MM.1S (cell line): ENCODE data around the gene KDM2A.

Experiments used
- DNase-seq: peaks from one replicate; pipeline ENCODE4 v3.0.0-alpha.2; 2015
- H2AFZ ChIP-seq: fragments of 300-600 bp; sonication (generic); 2 replicates; pipeline ENCODE4 v1.6.0; 2016; ENCODE audit warnings: antibody characterized with exemption, low read length
- H3F3A ChIP-seq: fragments of 300-600 bp; sonication (generic); 2 replicates; pipeline ENCODE4 v1.6.1; 2016; ENCODE audit warnings: mild to moderate bottlenecking, antibody characterized with exemption, low read length, moderate library complexity, mixed read lengths; ENCODE audit not compliant: insufficient read depth
- H3K27ac ChIP-seq: fragments of 300-600 bp; sonication (generic); 2 replicates; pipeline ENCODE4 v1.5.1; 2016; ENCODE audit warnings: mild to moderate bottlenecking, low read length
- H3K27me3 ChIP-seq: fragments of 300-600 bp; sonication (generic); replicated peaks from 2 replicates; pipeline ENCODE4 v1.6.0; 2016; ENCODE audit warnings: low read length; ENCODE audit not compliant: insufficient read depth
- H3K36me3 ChIP-seq: fragments of 300-600 bp; sonication (generic); replicated peaks from 2 replicates; pipeline ENCODE4 v1.6.1; 2016; ENCODE audit warnings: mild to moderate bottlenecking, low read length, mixed read lengths; ENCODE audit not compliant: insufficient read depth
- H3K4me1 ChIP-seq: fragments of 300-600 bp; sonication (generic); 2 replicates; pipeline ENCODE4 v1.6.1; 2016; ENCODE audit warnings: low read length, mixed read lengths
- H3K4me2 ChIP-seq: fragments of 300-600 bp; sonication (generic); 2 replicates; pipeline ENCODE4 v1.6.0; 2016; ENCODE audit warnings: low read depth, low read length
- H3K4me3 ChIP-seq: fragments of 300-600 bp; sonication (generic); 2 replicates; pipeline ENCODE4 v1.5.1; 2016; ENCODE audit warnings: low read length, mixed read lengths
- H3K79me2 ChIP-seq: fragments of 300-600 bp; sonication (generic); 2 replicates; pipeline ENCODE4 v1.6.1; 2016; ENCODE audit warnings: mixed run types, low read length, mixed read lengths
- H3K9ac ChIP-seq: fragments of 300-600 bp; sonication (generic); 2 replicates; pipeline ENCODE4 v1.6.1; 2016; ENCODE audit warnings: low read length, mixed read lengths
- H3K9me2 ChIP-seq: fragments of 300-600 bp; sonication (generic); replicated peaks from 2 replicates; pipeline ENCODE4 v1.6.1; 2016; ENCODE audit warnings: mild to moderate bottlenecking, low read length, mixed read lengths; ENCODE audit not compliant: insufficient read depth
- H3K9me3 ChIP-seq: fragments of 300-600 bp; sonication (generic); replicated peaks from 2 replicates; pipeline ENCODE4 v1.6.1; 2016; ENCODE audit warnings: mild to moderate bottlenecking, low read length, mixed read lengths; ENCODE audit not compliant: insufficient read depth
- H4K20me1 ChIP-seq: fragments of 300-600 bp; sonication (generic); 2 replicates; pipeline ENCODE4 v1.6.1; 2016; ENCODE audit warnings: mild to moderate bottlenecking, low read length, moderate library complexity, mixed read lengths; ENCODE audit not compliant: insufficient read depth
- CTCF ChIP-seq: fragments of 300-600 bp; sonication (generic); IDR thresholded peaks from 2 replicates; pipeline ENCODE4 v1.5.1; 2016; ENCODE audit warnings: antibody characterized with exemption, low read length, mixed read lengths
- EZH2 ChIP-seq: fragments of 300-600 bp; sonication (generic); optimal IDR thresholded peaks from 2 replicates; pipeline ENCODE3; 2017; ENCODE audit warnings: low read depth, mild to moderate bottlenecking, antibody characterized with exemption, low read length, mixed read lengths
- EZH2phosphoT487 ChIP-seq: fragments of 300-600 bp; sonication (generic); IDR thresholded peaks from 2 replicates; pipeline ENCODE4 v1.6.1; 2018; ENCODE audit warnings: antibody characterized with exemption, low read length

The KDM2A gene

GRCh38 chr11:67178421-67178820, 59.4 kb downstream of the KDM2A start:
- H2AFZ ChIP-seq = no peak overlapping the region
- no peak overlapping the region for H3K4me3 ChIP-seq
- no peaks in the 10 kb centered on the region for H3K4me1 ChIP-seq
- no peak overlapping the region for H3K27ac ChIP-seq
- no peak overlapping the region for H3K9ac ChIP-seq
- TF ChIP-seq EZH2phosphoT487 (no peak), EZH2 (no peak), CTCF (no peak)
- H4K20me1 ChIP-seq = peaks cover 8% of the 10 kb centered on the region
- peaks cover 87% of the 10 kb centered on the region for H3K79me2 ChIP-seq
- no peak overlapping the region for H3K4me2 ChIP-seq
- no peak for DNase-seq
- no peaks in the 10 kb centered on the region for H3K9me2 ChIP-seq
- H3K36me3 ChIP-seq = peaks cover 5% of the 10 kb centered on the region; the same call in 1 of the 2 replicates
- no peaks in the 10 kb centered on the region for H3F3A ChIP-seq
- no peaks in the 10 kb centered on the region for H3K9me3 ChIP-seq
- no peaks in the 10 kb centered on the region for H3K27me3 ChIP-seq

- Histone ChIP-seq H3K36me3 (peaks cover 5% of the 10 kb centered on the region; the same call in 1 of the 2 replicates), H3K9me2 (no peaks in the 10 kb centered on the region), H3K4me2 (no peak overlapping the region), H3K4me3 (no peak overlapping the region), H3F3A (no peaks in the 10 kb centered on the region), H4K20me1 (peaks cover 8% of the 10 kb centered on the region), H2AFZ (no peak overlapping the region), H3K27ac (no peak overlapping the region), H3K9ac (no peak overlapping the region), H3K27me3 (no peaks in the 10 kb centered on the region), H3K4me1 (no peaks in the 10 kb centered on the region), H3K79me2 (peaks cover 83% of the 10 kb centered on the region), H3K9me3 (no peaks in the 10 kb centered on the region)
- TF ChIP-seq EZH2 (no peak), CTCF (no peak), EZH2phosphoT487 (no peak)
- DNase-seq = no peak
These were observed 59.8 kb downstream of the KDM2A start for GRCh38 chr11:67178878-67179277.

GRCh38 chr11:67179892-67180490, 60.9 kb downstream of the KDM2A start:
- no peak overlapping the region for H3K4me3 ChIP-seq
- no peaks in the 10 kb centered on the region for H3K9me2 ChIP-seq
- H2AFZ ChIP-seq = no peak overlapping the region
- no peak overlapping the region for H3K9ac ChIP-seq
- H3K79me2 ChIP-seq = peaks cover 71% of the 10 kb centered on the region
- no peak overlapping the region for H3K27ac ChIP-seq
- H3K9me3 ChIP-seq = no peaks in the 10 kb centered on the region
- no peaks in the 10 kb centered on the region for H3K4me1 ChIP-seq
- H3K4me2 ChIP-seq = no peak overlapping the region
- DNase-seq = no peak
- peaks cover 8% of the 10 kb centered on the region for H4K20me1 ChIP-seq
- H3F3A ChIP-seq = no peaks in the 10 kb centered on the region
- TF ChIP-seq EZH2phosphoT487 = no peak
- no peak for TF ChIP-seq EZH2
- TF ChIP-seq CTCF = no peak
- H3K36me3 ChIP-seq = peaks cover 5% of the 10 kb centered on the region; the same call in 1 of the 2 replicates
- no peaks in the 10 kb centered on the region for H3K27me3 ChIP-seq
